ENCODE data around the gene TRABD2A.

- TF ChIP-seq CTCF (IDR thresholded peaks at IDR 0.05; ENCODE audit: low read length) (no peak), EZH2 (optimal IDR thresholded peaks at IDR 0.05; ENCODE audit: low read depth, low read length) (no peak), EZH2phosphoT487 (IDR thresholded peaks at IDR 0.05; ENCODE audit: low read length) (no peak)
Measured at GRCh38 chr2:84879584-84880394, 1.1 kb downstream of the TRABD2A start.
